K562 (cell line): ENCODE results near the gene NREP.

Experiments used
- CXXC5 ChIP-seq: fragments of 250-450 bp; sonication (Bioruptor Pico); IDR thresholded peaks from 2 replicates; pipeline ENCODE4 v1.8.0; 2022; ENCODE audit warnings: inconsistent platforms, mild to moderate bottlenecking, moderate library complexity
- E2F3 ChIP-seq: fragments of 250-450 bp; sonication (Bioruptor Pico); IDR thresholded peaks from 2 replicates; pipeline ENCODE4 v1.4.0; 2020; ENCODE audit warnings: mild to moderate bottlenecking
- RAD21 ChIP-seq, 2 experiments: fragments of 250-450 bp in 1 of 2; fragments of 450-650 bp in 1 of 2; sonication (Bioruptor Pico) in 1 of 2; formaldehyde crosslinking in 1 of 2; IDR thresholded peaks in 1 of 2; conservative IDR thresholded peaks in 1 of 2; 2 replicates each; pipeline versions ENCODE4 v1.4.0 to v1.8.0; 2020 to 2022; ENCODE audit warnings: mild to moderate bottlenecking in 2 of 2, moderate library complexity in 1 of 2
- THRA ChIP-seq: fragments of 450-650 bp; IDR thresholded peaks from 2 replicates; pipeline ENCODE4 v1.6.1; 2017; ENCODE audit warnings: mild to moderate bottlenecking, moderate library complexity
- U2AF1 ChIP-seq: fragments of 200-400 bp; formaldehyde crosslinking; optimal IDR thresholded peaks from 2 replicates; pipeline ENCODE3; 2017; ENCODE audit warnings: mild to moderate bottlenecking, low read depth, low read length, moderate library complexity

- TF ChIP-seq U2AF1 (no peak), THRA (no peak), CXXC5 (CRISPR knock-in tag) (no peak), RAD21 (CRISPR knock-in tag; conservative IDR thresholded peaks at IDR 0.05 in 1 of 2, IDR thresholded peaks at IDR 0.05 in 1 of 2) (no peak), E2F3 (CRISPR knock-in tag) (no peak)
Observed at GRCh38 chr5:111699324-111699723, 57.7 kb downstream of the NREP start.
